ENCODE measurements around the gene POU3F3.

POU3F3 gene

DNA sequence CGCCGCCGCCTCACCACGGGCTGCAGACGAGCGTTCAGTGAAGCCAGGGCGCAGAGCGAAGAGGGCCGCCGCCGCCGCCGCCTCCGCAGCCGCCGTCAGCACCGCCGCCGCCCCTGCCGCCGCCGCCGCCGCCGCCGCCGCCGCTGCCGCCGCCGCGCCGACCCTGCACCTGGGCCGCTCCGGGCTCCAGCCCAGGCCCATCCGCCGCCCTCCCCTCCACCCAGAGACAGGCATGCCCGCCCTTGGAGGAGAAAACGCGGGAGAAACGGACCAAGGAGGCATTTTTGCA is 3.0 kb downstream of the POU3F3 start:
- TF ChIP-seq, protein P1, sequence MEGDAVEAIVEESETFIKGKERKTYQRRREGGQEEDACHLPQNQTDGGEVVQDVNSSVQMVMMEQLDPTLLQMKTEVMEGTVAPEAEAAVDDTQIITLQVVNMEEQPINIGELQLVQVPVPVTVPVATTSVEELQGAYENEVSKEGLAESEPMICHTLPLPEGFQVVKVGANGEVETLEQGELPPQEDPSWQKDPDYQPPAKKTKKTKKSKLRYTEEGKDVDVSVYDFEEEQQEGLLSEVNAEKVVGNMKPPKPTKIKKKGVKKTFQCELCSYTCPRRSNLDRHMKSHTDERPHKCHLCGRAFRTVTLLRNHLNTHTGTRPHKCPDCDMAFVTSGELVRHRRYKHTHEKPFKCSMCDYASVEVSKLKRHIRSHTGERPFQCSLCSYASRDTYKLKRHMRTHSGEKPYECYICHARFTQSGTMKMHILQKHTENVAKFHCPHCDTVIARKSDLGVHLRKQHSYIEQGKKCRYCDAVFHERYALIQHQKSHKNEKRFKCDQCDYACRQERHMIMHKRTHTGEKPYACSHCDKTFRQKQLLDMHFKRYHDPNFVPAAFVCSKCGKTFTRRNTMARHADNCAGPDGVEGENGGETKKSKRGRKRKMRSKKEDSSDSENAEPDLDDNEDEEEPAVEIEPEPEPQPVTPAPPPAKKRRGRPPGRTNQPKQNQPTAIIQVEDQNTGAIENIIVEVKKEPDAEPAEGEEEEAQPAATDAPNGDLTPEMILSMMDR (IDR thresholded peaks at IDR 0.05; ENCODE audit: control insufficient read depth, insufficient read depth, low read depth, low read length, missing control alignments), result no peak
- DNase-seq (ENCODE audit: low read depth), result no peak
- H3K4me3 ChIP-seq (ENCODE audit: control insufficient read depth, low read depth, low read length), result no peak overlapping the region

DNA sequence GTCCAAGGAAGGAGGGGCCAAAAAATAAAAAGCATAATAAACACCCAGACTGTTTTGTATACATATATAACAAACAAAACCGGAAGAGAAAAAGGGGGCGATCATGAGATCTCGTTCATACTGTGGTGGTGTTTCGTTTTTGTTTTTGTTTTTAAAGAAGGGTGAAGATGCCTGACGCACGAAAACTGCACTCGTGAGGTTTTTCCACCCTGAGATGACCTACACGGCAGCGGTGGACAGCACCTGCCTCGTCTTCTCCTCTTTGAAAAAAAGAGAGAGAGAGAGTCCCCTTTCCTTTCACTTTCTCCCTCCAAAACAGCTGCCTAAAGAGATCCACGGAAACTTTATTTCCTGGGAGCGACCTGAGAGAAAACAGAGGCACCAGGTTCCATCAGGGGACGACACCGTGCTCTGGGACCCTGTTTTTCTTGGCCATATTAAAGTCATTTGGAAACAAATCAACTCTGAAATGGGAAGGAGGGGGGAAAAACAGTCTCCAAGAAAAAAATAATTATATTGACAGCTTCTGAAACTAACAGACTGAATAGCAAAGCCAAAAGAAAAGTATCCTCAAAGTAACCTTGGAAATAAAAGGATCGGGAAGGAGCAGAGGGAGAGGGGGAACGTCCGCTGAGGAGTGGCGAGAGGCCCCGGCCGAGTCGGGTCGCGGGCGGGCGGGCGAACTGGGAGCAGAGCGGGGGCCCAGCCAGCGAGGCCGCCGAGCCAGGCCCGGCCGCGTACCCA is 3.5 kb downstream of the POU3F3 start:
- H3K4me3 ChIP-seq (ENCODE audit: control insufficient read depth, low read depth, low read length), result no peak overlapping the region
- TF ChIP-seq, protein P1 (IDR thresholded peaks at IDR 0.05; ENCODE audit: control insufficient read depth, insufficient read depth, low read depth, low read length, missing control alignments), result no peak

DNA sequence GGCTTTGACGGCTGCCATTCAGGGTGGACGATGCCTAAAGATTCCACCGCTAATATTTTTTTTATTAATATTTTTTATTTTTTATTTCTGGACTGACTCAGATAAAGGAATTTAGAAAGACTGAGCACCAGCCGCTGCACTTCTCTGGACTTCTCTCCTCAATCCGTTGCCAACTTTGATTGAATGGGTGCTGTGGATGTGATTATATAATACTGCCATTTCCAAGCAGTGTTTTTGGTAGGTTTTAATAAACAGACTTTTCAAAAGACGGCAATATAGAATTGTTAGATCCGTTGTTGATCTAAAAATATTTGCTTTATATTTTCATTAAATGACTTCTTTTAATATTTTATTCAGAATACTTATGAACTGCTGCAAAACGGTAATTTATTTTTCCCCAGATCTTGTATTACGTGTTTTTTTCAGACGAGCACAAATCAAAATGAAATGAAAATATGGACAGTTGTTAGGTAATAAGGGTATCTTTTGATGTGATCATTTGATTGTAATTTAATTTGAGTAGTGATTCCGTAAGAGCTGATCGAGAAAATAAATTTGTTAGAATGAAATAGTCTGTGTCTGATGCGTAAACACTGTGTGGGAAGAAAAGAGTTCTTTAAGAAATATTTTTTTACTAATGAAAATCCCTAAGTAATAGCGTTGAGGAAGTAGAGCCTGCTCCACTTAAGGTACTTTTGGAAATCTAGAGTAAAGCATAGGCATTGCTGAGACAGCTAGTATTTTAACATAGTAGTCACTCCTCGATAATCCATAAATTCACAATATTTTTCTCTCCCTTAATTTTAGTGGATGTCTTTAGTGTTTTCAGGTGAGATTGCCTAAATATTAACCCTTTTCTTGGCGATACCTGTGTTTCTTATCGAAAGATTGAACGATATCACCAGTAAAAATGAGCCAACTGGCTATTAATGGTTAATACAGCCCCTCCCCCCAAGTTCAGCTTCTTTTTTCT is 4.4 kb downstream of the POU3F3 start:
- H3K4me3 ChIP-seq (ENCODE audit: control insufficient read depth, low read depth, low read length), result no peak overlapping the region

More for the DNA sequence above, 3.5 kb downstream of the POU3F3 start:
- no peak for DNase-seq (ENCODE audit: low read depth)

DNA sequence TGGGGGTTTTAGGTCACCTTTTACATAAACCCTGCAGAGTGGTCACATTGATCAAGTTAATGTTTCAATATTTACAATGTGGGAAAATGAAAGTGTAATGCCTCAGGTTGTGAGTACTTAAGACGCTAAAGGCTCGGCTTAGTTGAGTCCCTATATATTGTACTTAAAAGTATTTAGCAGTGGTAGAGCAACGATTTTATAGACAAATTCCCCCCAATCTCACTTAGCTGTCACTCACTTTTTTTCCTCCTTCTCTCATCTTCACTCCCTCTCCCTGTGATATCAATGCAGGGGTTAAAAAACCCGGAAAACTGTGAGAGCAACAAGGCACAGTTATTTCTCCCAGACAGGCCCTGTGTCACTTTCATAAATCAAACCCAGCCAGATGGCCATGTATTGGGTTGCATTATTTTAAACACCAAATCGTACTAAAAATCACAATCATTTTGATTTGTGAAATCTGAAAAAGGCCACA is 5.4 kb downstream of the POU3F3 start:
- H3K4me3 ChIP-seq (ENCODE audit: control insufficient read depth, low read depth, low read length), result no peak overlapping the region
- TF ChIP-seq, protein P1 (IDR thresholded peaks at IDR 0.05; ENCODE audit: control insufficient read depth, insufficient read depth, low read depth, low read length, missing control alignments), result no peak
- no peak for DNase-seq (ENCODE audit: low read depth)

More for the DNA sequence above, 4.4 kb downstream of the POU3F3 start:
- DNase-seq (ENCODE audit: low read depth), result no peak
- TF ChIP-seq, protein P1 (IDR thresholded peaks at IDR 0.05; ENCODE audit: control insufficient read depth, insufficient read depth, low read depth, low read length, missing control alignments), result no peak

DNA sequence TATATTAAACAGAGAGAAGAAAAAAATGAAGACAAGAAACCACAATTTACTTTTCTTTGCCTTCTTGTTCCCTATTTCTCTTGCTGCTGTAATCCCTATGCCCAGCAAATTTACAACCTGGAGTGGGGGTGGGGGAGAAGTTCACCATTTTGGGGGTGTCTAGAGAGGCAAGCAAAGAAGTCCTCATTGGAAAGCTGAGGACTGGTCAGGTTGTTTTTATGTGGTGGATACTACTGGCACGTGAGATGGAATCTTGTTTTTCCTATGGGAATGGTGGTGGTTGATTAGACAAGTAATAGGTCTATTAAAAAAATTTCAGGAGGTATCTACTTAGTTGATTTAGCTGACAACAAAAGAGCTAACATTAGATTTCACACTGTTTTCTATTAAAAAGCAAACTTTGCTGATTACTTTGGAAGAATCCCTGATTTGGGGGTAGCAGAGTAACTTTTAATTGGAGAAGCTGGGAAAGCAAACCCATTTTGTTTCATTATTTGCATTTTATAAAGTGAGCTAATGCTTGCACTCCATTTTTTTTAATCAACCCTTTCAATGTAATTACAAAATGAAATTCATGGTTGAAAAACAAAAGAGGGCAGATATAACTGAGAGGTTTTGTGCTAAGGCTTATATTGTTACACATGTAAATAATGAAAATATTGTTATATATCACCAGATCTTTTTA is 6.0 kb downstream of the POU3F3 start:
- DNase-seq (ENCODE audit: low read depth), result no peak
- H3K4me3 ChIP-seq (ENCODE audit: control insufficient read depth, low read depth, low read length), result no peak overlapping the region
- TF ChIP-seq, protein P1 (IDR thresholded peaks at IDR 0.05; ENCODE audit: control insufficient read depth, insufficient read depth, low read depth, low read length, missing control alignments), result no peak

DNA sequence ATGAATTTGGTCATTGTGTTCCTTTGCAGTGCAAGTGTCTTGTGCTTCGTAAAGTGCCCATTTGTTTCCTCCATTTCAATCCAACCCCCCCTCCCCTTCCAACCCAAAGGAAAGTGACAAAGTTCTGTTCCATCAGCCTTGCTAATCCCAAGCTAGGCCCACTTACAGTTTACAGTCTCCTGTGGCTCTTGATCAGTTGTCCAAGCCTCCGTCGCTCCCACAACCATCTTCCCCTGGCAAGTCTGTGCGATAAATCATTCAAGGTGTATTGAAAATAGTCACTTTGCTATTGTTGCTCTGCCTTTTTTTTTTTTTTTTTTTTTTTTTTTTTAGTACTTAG is 6.5 kb downstream of the POU3F3 start:
- DNase-seq (ENCODE audit: low read depth), result no peak
- TF ChIP-seq, protein P1 (IDR thresholded peaks at IDR 0.05; ENCODE audit: control insufficient read depth, insufficient read depth, low read depth, low read length, missing control alignments), result no peak
- H3K4me3 ChIP-seq (ENCODE audit: control insufficient read depth, low read depth, low read length), result no peak overlapping the region
